HG02759 (cell line): ENCODE data around the gene SUV39H1.

ENCODE experiments used
- ATAC-seq: cut with Tn5 transposase; IDR thresholded peaks from one replicate; pipeline ENCODE4 v1.9.1; 2021; ENCODE audit warnings: mild to moderate bottlenecking, moderate library complexity; ENCODE audit not compliant: unreplicated experiment

The SUV39H1 gene

GRCh38 chrX:48754238-48754637, 57.7 kb downstream of the SUV39H1 start:
- ATAC-seq, result no peak
